Gastroesophageal sphincter (tissue), 3 donors: ENCODE data around the gene SLTM.
"Not testable (repeated sequence)": the region's sequence is repeated elsewhere in the genome, so short reads cannot be mapped to it uniquely, and the experiment has no call there.

ENCODE experiments used
- CTCF ChIP-seq, 4 experiments: fragments of 200-600 bp in 2 of 4; fragments of 450-650 bp in 2 of 4; sonication (generic) in 1 of 4; IDR thresholded peaks; one replicate each; pipeline ENCODE4 v1.5.1; 2017 to 2019; ENCODE audit warnings: antibody characterized with exemption in 4 of 4, mild to moderate bottlenecking in 2 of 4, moderate library complexity in 2 of 4
- EP300 ChIP-seq: sonication (generic); formaldehyde crosslinking; IDR thresholded peaks from one replicate; pipeline ENCODE4 v1.6.1; 2017; ENCODE audit warnings: antibody characterized with exemption, mild to moderate bottlenecking
- POLR2A ChIP-seq, 2 donors: fragments of 450-650 bp; IDR thresholded peaks; one replicate each; pipeline ENCODE4 v1.6.1; 2017; ENCODE audit warnings: antibody characterized with exemption in 2 of 2, mild to moderate bottlenecking in 2 of 2, moderate library complexity in 1 of 2
- POLR2AphosphoS5 ChIP-seq: sonication (generic); formaldehyde crosslinking; IDR thresholded peaks from one replicate; pipeline ENCODE4 v1.6.1; 2017; ENCODE audit warnings: antibody characterized with exemption

GRCh38 chr15:58920447-58920846 lies 13.0 kb downstream of the SLTM start:
- TF ChIP-seq POLR2A (IDR thresholded peaks at IDR 0.05); EP300; CTCF (IDR thresholded peaks at IDR 0.05); POLR2AphosphoS5: not testable (repeated sequence)
